Measurements from ENCODE around the gene RNF113A. TPM values are rescaled to one million over a fixed set of nuclear protein-coding genes. Genes with fewer than 3 reads are reported as not detected.
A peak's percentile ranks its signal among the peaks of the same experiment; 100 is the strongest.
"Not testable (repeated sequence)": the region's sequence is repeated elsewhere in the genome, so short reads cannot be mapped to it uniquely, and the experiment has no call there.

RNF113A gene
- total RNA-seq, 2 donors from 2014 or later: 27.7 to 31.1 TPM

- peak; percentile 91 for ATAC-seq
- Mint-ChIP-seq H3K4me1 (peaks cover 7% of the 10 kb centered on the region), H3K36me3 (ENCODE audit: low read depth) (no peaks in the 10 kb centered on the region), H3K27me3 (no peaks in the 10 kb centered on the region), H3K4me3 (no peak overlapping the region), H3K27ac (peak overlapping the region; percentile 85)
- DNase-seq: no peak
- H3K9me3 ChIP-seq (ENCODE audit: control insufficient read depth, low read length, poor library complexity, severe bottlenecking): no peaks in the 10 kb centered on the region
These were observed 9.3 kb upstream of the RNF113A start for GRCh38 chrX:119880552-119881437.

GRCh38 chrX:119880076-119880475 is 8.5 kb upstream of the RNF113A start:
- no peaks in the 10 kb centered on the region for H3K36me3 Mint-ChIP-seq (ENCODE audit: low read depth)
- DNase-seq (no peak), ATAC-seq (no peak)
- no peaks in the 10 kb centered on the region for H3K27me3 Mint-ChIP-seq
- peaks cover 7% of the 10 kb centered on the region for H3K4me1 Mint-ChIP-seq
- H3K4me3 Mint-ChIP-seq: no peak overlapping the region
- no peaks in the 10 kb centered on the region for H3K9me3 ChIP-seq (ENCODE audit: control insufficient read depth, low read length, poor library complexity, severe bottlenecking)
- H3K27ac Mint-ChIP-seq: peak overlapping the region; percentile 85

- H3K9me3 ChIP-seq (ENCODE audit: control insufficient read depth, low read length, poor library complexity, severe bottlenecking): no peaks in the 10 kb centered on the region
- no peaks in the 10 kb centered on the region for H3K36me3 Mint-ChIP-seq (ENCODE audit: low read depth)
- H3K4me1 Mint-ChIP-seq: peaks cover 7% of the 10 kb centered on the region
- H3K4me3 Mint-ChIP-seq: no peak overlapping the region
- H3K27ac Mint-ChIP-seq: peak overlapping the region; percentile 85
- ATAC-seq (no peak), DNase-seq (no peak)
- H3K27me3 Mint-ChIP-seq: no peaks in the 10 kb centered on the region
These were observed 7.2 kb upstream of the RNF113A start for GRCh38 chrX:119878740-119879139.

- H3K9me3 ChIP-seq (ENCODE audit: control insufficient read depth, low read length, poor library complexity, severe bottlenecking): no peaks in the 10 kb centered on the region
- DNase-seq (no peak), ATAC-seq (peak; percentile 56)
- Mint-ChIP-seq H3K4me3 (peak overlapping the region; percentile 97), H3K27me3 (no peaks in the 10 kb centered on the region), H3K27ac (peak overlapping the region; percentile 99), H3K4me1 (peaks cover 11% of the 10 kb centered on the region), H3K36me3 (ENCODE audit: low read depth) (no peaks in the 10 kb centered on the region)
These were observed 311 bp downstream of the RNF113A start for GRCh38 chrX:119871245-119871598.

- H3K4me3 Mint-ChIP-seq: peak overlapping the region; percentile 97
These were observed 854 bp downstream of the RNF113A start for GRCh38 chrX:119870626-119871131.

GRCh38 chrX:119853444-119853843 is 18.1 kb downstream of the RNF113A start:
- H3K9me3 ChIP-seq (ENCODE audit: control insufficient read depth, low read length, poor library complexity, severe bottlenecking): no peaks in the 10 kb centered on the region
- no peak overlapping the region for H3K4me3 Mint-ChIP-seq
- peak overlapping the region; percentile 98 for H3K27ac Mint-ChIP-seq
- no peak for ATAC-seq
- peaks cover 12% of the 10 kb centered on the region for H3K4me1 Mint-ChIP-seq
- no peak for DNase-seq
- H3K36me3 Mint-ChIP-seq (ENCODE audit: low read depth): peaks cover 4% of the 10 kb centered on the region
- H3K27me3 Mint-ChIP-seq: peaks cover 5% of the 10 kb centered on the region

More at GRCh38 chrX:119870626-119871131, 854 bp downstream of the RNF113A start:
- H3K4me1 Mint-ChIP-seq: peaks cover 11% of the 10 kb centered on the region
- DNase-seq (peak in 2 of 3 donors; percentile 10 to 13), ATAC-seq (peak; percentile 25)
- no peaks in the 10 kb centered on the region for H3K9me3 ChIP-seq (ENCODE audit: control insufficient read depth, low read length, poor library complexity, severe bottlenecking)
- H3K27ac Mint-ChIP-seq: peak overlapping the region; percentile 99
- H3K36me3 Mint-ChIP-seq (ENCODE audit: low read depth): no peaks in the 10 kb centered on the region
- H3K27me3 Mint-ChIP-seq: no peaks in the 10 kb centered on the region

- ATAC-seq (peak; percentile 96), DNase-seq (peak; percentile 82 to 89 (median 85))
- Mint-ChIP-seq H3K4me3 (peak within 1 kb of the TSS; percentile 100), H3K4me1 (peaks cover 12% of the 10 kb centered on the region), H3K27ac (peak within 1 kb of the TSS; percentile 98), H3K36me3 (ENCODE audit: low read depth) (peaks cover 4% of the 10 kb centered on the region), H3K27me3 (peaks cover 5% of the 10 kb centered on the region)
- no peaks in the 10 kb centered on the region for H3K9me3 ChIP-seq (ENCODE audit: control insufficient read depth, low read length, poor library complexity, severe bottlenecking)
These were observed 18.9 kb downstream of the RNF113A start, which contains the start of gene UPF3B for GRCh38 chrX:119852382-119853353. Gene UPF3B, minus strand, starts transcription at chrX:119852963. Its CDS starts 35 bp downstream, at chrX:119852928.

- Mint-ChIP-seq H3K4me1 (no peaks in the 10 kb centered on the region), H3K27me3 (no peaks in the 10 kb centered on the region), H3K4me3 (no peak overlapping the region), H3K36me3 (ENCODE audit: low read depth) (peaks cover 8% of the 10 kb centered on the region), H3K27ac (no peak overlapping the region)
- ATAC-seq (no peak), DNase-seq (no peak)
- no peaks in the 10 kb centered on the region for H3K9me3 ChIP-seq (ENCODE audit: control insufficient read depth, low read length, poor library complexity, severe bottlenecking)
These were observed 37.6 kb downstream of the RNF113A start for GRCh38 chrX:119833905-119834304.

GRCh38 chrX:119828446-119828845 is 43.1 kb downstream of the RNF113A start:
- H3K27ac Mint-ChIP-seq: no peak overlapping the region
- DNase-seq (no peak), ATAC-seq (no peak)
- no peaks in the 10 kb centered on the region for H3K27me3 Mint-ChIP-seq
- no peak overlapping the region for H3K4me3 Mint-ChIP-seq
- H3K9me3 ChIP-seq (ENCODE audit: control insufficient read depth, low read length, poor library complexity, severe bottlenecking): no peaks in the 10 kb centered on the region
- H3K36me3 Mint-ChIP-seq (ENCODE audit: low read depth): peaks cover 3% of the 10 kb centered on the region
- no peaks in the 10 kb centered on the region for H3K4me1 Mint-ChIP-seq

- Mint-ChIP-seq H3K27me3 (no peaks in the 10 kb centered on the region), H3K36me3 (ENCODE audit: low read depth) (peaks cover 3% of the 10 kb centered on the region), H3K4me3 (no peak overlapping the region), H3K4me1 (peaks cover 2% of the 10 kb centered on the region), H3K27ac (no peak overlapping the region)
- DNase-seq (no peak), ATAC-seq (no peak)
- H3K9me3 ChIP-seq (ENCODE audit: control insufficient read depth, low read length, poor library complexity, severe bottlenecking): no peaks in the 10 kb centered on the region
These were observed 45.1 kb downstream of the RNF113A start for GRCh38 chrX:119826399-119826959.

GRCh38 chrX:119824221-119824620 is 47.3 kb downstream of the RNF113A start:
- H3K27ac Mint-ChIP-seq, ATAC-seq: not testable (repeated sequence)

GRCh38 chrX:119821703-119822102 is 49.8 kb downstream of the RNF113A start:
- not testable (repeated sequence) for H3K27me3 Mint-ChIP-seq; H3K9me3 ChIP-seq (ENCODE audit: control insufficient read depth, low read length, poor library complexity, severe bottlenecking); H3K36me3 Mint-ChIP-seq (ENCODE audit: low read depth); H3K4me1 Mint-ChIP-seq; DNase-seq; H3K4me3 Mint-ChIP-seq
- ATAC-seq: peak; percentile 99
- H3K27ac Mint-ChIP-seq: peak overlapping the region; percentile 88

More at GRCh38 chrX:119824221-119824620, 47.3 kb downstream of the RNF113A start:
- not testable (repeated sequence) for H3K27me3 Mint-ChIP-seq; H3K4me3 Mint-ChIP-seq; H3K4me1 Mint-ChIP-seq; H3K9me3 ChIP-seq (ENCODE audit: control insufficient read depth, low read length, poor library complexity, severe bottlenecking); DNase-seq; H3K36me3 Mint-ChIP-seq (ENCODE audit: low read depth)
